ENCODE results near the gene MORC3.
"Not testable (repeated sequence)": the region's sequence is repeated elsewhere in the genome, so short reads cannot be mapped to it uniquely, and the experiment has no call there.

Gene MORC3

GRCh38 chr21:36313446-36313845 is 6.6 kb upstream of the MORC3 start:
- H3K23ac ChIP-seq (ENCODE audit: low read length); H3K4me3 ChIP-seq (ENCODE audit: low read depth, low read length); H2AFZ ChIP-seq (ENCODE audit: insufficient read depth, low read length, poor library complexity); H3K79me1 ChIP-seq (ENCODE audit: low read length); H3K4ac ChIP-seq (ENCODE audit: low read depth, low read length); H2BK12ac ChIP-seq (ENCODE audit: low read length); DNase-seq; H2AK5ac ChIP-seq (ENCODE audit: low read length); H3K79me2 ChIP-seq (ENCODE audit: control insufficient read depth, insufficient read depth, low read length, poor library complexity); H4K12ac ChIP-seq (ENCODE audit: low read depth, low read length); H4K8ac ChIP-seq (ENCODE audit: low read depth, low read length); H3K4me1 ChIP-seq (ENCODE audit: control insufficient read depth in 1 of 2, insufficient read depth in 2 of 2, low read length in 2 of 2); H3K27ac ChIP-seq (ENCODE audit: low read depth, low read length); H2BK120ac ChIP-seq (ENCODE audit: insufficient read depth, low read length, poor library complexity); H3K9me3 ChIP-seq (ENCODE audit: insufficient read depth, low read depth, low read length); H2BK5ac ChIP-seq (ENCODE audit: low read depth, low read length, poor library complexity); H3K36me3 ChIP-seq (ENCODE audit: control insufficient read depth in 1 of 2, insufficient read depth in 2 of 2, low read length in 2 of 2); H3K4me2 ChIP-seq (ENCODE audit: low read length); H4K91ac ChIP-seq (ENCODE audit: low read depth, low read length); H3K18ac ChIP-seq (ENCODE audit: low read length); H3K14ac ChIP-seq (ENCODE audit: low read length); H3K27me3 ChIP-seq (ENCODE audit: insufficient read depth, low read length); H3K9ac ChIP-seq (ENCODE audit: low read length): not testable (repeated sequence)
- WGBS (ENCODE audit: extremely low coverage, insufficient coverage, insufficient read length), result no CpG with 5 or more reads among the region's 2 CpGs

GRCh38 chr21:36316045-36316444 is 4.0 kb upstream of the MORC3 start:
- DNase-seq; H3K4me2 ChIP-seq (ENCODE audit: low read length); H3K14ac ChIP-seq (ENCODE audit: low read length); H2BK12ac ChIP-seq (ENCODE audit: low read length); H3K27ac ChIP-seq (ENCODE audit: low read depth, low read length); H3K4me3 ChIP-seq (ENCODE audit: low read depth, low read length); H2BK120ac ChIP-seq (ENCODE audit: insufficient read depth, low read length, poor library complexity); H2AFZ ChIP-seq (ENCODE audit: insufficient read depth, low read length, poor library complexity); H2BK5ac ChIP-seq (ENCODE audit: low read depth, low read length, poor library complexity); H4K12ac ChIP-seq (ENCODE audit: low read depth, low read length); H2AK5ac ChIP-seq (ENCODE audit: low read length); H3K4ac ChIP-seq (ENCODE audit: low read depth, low read length); H4K8ac ChIP-seq (ENCODE audit: low read depth, low read length); H3K23ac ChIP-seq (ENCODE audit: low read length); H3K9ac ChIP-seq (ENCODE audit: low read length); H3K79me2 ChIP-seq (ENCODE audit: control insufficient read depth, insufficient read depth, low read length, poor library complexity); H3K18ac ChIP-seq (ENCODE audit: low read length); H4K91ac ChIP-seq (ENCODE audit: low read depth, low read length); H3K36me3 ChIP-seq (ENCODE audit: control insufficient read depth in 1 of 2, insufficient read depth in 2 of 2, low read length in 2 of 2); H3K27me3 ChIP-seq (ENCODE audit: insufficient read depth, low read length); H3K4me1 ChIP-seq (ENCODE audit: control insufficient read depth in 1 of 2, insufficient read depth in 2 of 2, low read length in 2 of 2); H3K9me3 ChIP-seq (ENCODE audit: insufficient read depth, low read depth, low read length); H3K79me1 ChIP-seq (ENCODE audit: low read length): not testable (repeated sequence)
- WGBS (ENCODE audit: extremely low coverage, insufficient coverage, insufficient read length), result no CpG with 5 or more reads among the region's 3 CpGs

- Histone ChIP-seq H3K4me2 (ENCODE audit: low read length) (no peak overlapping the region), H3K9me3 (ENCODE audit: insufficient read depth, low read depth, low read length) (no peaks in the 10 kb centered on the region), H3K4ac (ENCODE audit: low read depth, low read length) (no peak overlapping the region)
Observed at GRCh38 chr21:36316872-36317484, 3.0 kb upstream of the MORC3 start.

GRCh38 chr21:36319406-36319766 is 611 bp upstream of the MORC3 start:
- DNase-seq; H2BK5ac ChIP-seq (ENCODE audit: low read depth, low read length, poor library complexity); H2BK120ac ChIP-seq (ENCODE audit: insufficient read depth, low read length, poor library complexity); H4K12ac ChIP-seq (ENCODE audit: low read depth, low read length); H3K4me1 ChIP-seq (ENCODE audit: control insufficient read depth in 1 of 2, insufficient read depth in 2 of 2, low read length in 2 of 2); H3K79me1 ChIP-seq (ENCODE audit: low read length); H2AFZ ChIP-seq (ENCODE audit: insufficient read depth, low read length, poor library complexity); H2AK5ac ChIP-seq (ENCODE audit: low read length); H3K9me3 ChIP-seq (ENCODE audit: insufficient read depth, low read depth, low read length); H3K18ac ChIP-seq (ENCODE audit: low read length); H3K14ac ChIP-seq (ENCODE audit: low read length); H3K4me3 ChIP-seq (ENCODE audit: low read depth, low read length); H3K9ac ChIP-seq (ENCODE audit: low read length); H3K23ac ChIP-seq (ENCODE audit: low read length); H3K27me3 ChIP-seq (ENCODE audit: insufficient read depth, low read length); H3K4ac ChIP-seq (ENCODE audit: low read depth, low read length); H4K8ac ChIP-seq (ENCODE audit: low read depth, low read length); H2BK12ac ChIP-seq (ENCODE audit: low read length): not testable (repeated sequence)
- WGBS (ENCODE audit: extremely low coverage, insufficient coverage, insufficient read length), result no CpG with 5 or more reads among the region's 17 CpGs
- Histone ChIP-seq H4K91ac (ENCODE audit: low read depth, low read length) (peak overlapping the region; percentile 49), H3K27ac (ENCODE audit: low read depth, low read length) (peak overlapping the region; percentile 52), H3K4me2 (ENCODE audit: low read length) (peak overlapping the region; percentile 67), H3K79me2 (ENCODE audit: control insufficient read depth, insufficient read depth, low read length, poor library complexity) (peaks cover 22% of the 10 kb centered on the region), H3K36me3 (ENCODE audit: control insufficient read depth in 1 of 2, insufficient read depth in 2 of 2, low read length in 2 of 2) (peaks cover 4 to 10% of the 10 kb centered on the region in 2 experiments)

More at GRCh38 chr21:36316872-36317484, 3.0 kb upstream of the MORC3 start:
- Histone ChIP-seq H3K79me2 (ENCODE audit: control insufficient read depth, insufficient read depth, low read length, poor library complexity) (peaks cover 9% of the 10 kb centered on the region), H3K18ac (ENCODE audit: low read length) (no peak overlapping the region), H2BK5ac (ENCODE audit: low read depth, low read length, poor library complexity) (no peak overlapping the region), H2AFZ (ENCODE audit: insufficient read depth, low read length, poor library complexity) (no peak overlapping the region), H2BK120ac (ENCODE audit: insufficient read depth, low read length, poor library complexity) (no peak overlapping the region), H3K79me1 (ENCODE audit: low read length) (peaks cover 5% of the 10 kb centered on the region), H3K27ac (ENCODE audit: low read depth, low read length) (no peak overlapping the region), H3K9ac (ENCODE audit: low read length) (no peak overlapping the region), H4K91ac (ENCODE audit: low read depth, low read length) (no peak overlapping the region), H3K4me3 (ENCODE audit: low read depth, low read length) (no peak overlapping the region), H3K14ac (ENCODE audit: low read length) (no peak overlapping the region), H4K12ac (ENCODE audit: low read depth, low read length) (no peak overlapping the region), H2BK12ac (ENCODE audit: low read length) (no peak overlapping the region), H3K27me3 (ENCODE audit: insufficient read depth, low read length) (no peaks in the 10 kb centered on the region), H2AK5ac (ENCODE audit: low read length) (no peak overlapping the region), H3K36me3 (ENCODE audit: control insufficient read depth in 1 of 2, insufficient read depth in 2 of 2, low read length in 2 of 2) (no peaks in the 10 kb centered on the region), H4K8ac (ENCODE audit: low read depth, low read length) (no peak overlapping the region), H3K4me1 (ENCODE audit: control insufficient read depth in 1 of 2, insufficient read depth in 2 of 2, low read length in 2 of 2) (no peaks in the 10 kb centered on the region), H3K23ac (ENCODE audit: low read length) (no peak overlapping the region)
- no CpG with 5 or more reads among the region's 14 CpGs for WGBS (ENCODE audit: extremely low coverage, insufficient coverage, insufficient read length)
- DNase-seq, result no peak
